HG03025 (cell line): ENCODE measurements around the gene CDHR3.
"Not testable (repeated sequence)": the region's sequence is repeated elsewhere in the genome, so short reads cannot be mapped to it uniquely, and the experiment has no call there.

Experiments used
- ATAC-seq: cut with Tn5 transposase; IDR thresholded peaks from one replicate; pipeline ENCODE4 v1.9.1; 2021; ENCODE audit warnings: mild to moderate bottlenecking, moderate library complexity; ENCODE audit not compliant: unreplicated experiment, low FRiP score

The CDHR3 gene

DNA sequence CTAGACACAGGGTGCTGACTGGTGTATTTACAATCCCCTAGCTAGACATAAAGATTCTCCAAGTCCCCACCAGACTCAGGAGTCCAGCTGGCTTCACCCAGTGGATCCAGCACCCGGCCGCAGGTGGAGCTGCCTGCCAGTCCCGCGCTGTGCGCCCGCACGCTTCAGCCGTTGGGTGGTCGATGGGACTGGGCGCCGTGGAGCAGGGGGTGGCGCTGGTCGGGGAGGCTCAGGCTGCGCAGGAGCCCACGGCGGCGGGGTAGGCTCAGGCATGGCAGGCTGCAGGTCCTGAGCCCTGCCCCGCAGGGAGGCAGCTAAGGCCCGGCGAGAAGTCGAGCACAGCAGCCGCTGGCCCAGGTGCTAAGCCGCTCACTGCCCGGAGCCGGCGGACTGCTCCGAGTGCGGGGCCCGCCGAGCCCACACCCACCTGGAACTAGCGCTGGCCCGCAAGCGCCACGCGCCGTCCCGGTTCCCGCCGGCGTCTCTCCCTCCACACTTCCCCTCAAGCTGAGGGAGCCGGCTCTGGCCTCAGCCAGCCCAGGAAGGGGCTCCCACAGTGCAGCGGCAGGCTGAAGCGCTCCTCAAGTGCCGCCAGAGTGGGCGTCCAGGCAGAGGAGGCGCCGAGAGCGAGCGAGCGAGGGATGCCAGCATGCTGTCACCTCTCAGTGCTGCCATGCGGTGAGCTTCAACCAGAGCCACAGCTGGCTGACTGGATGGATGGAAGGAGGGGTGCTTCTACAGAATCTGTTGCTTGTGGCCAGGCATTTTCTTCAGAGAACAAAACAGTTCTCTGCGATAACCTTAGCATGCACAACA, 7.2 kb upstream of the CDHR3 start:
- ATAC-seq: not testable (repeated sequence)

- ATAC-seq: no peak
Measured at GRCh38 chr7:105958012-105958411, 5.1 kb upstream of the CDHR3 start.

- ATAC-seq: no peak
Measured at GRCh38 chr7:105962353-105962752, 711 bp upstream of the CDHR3 start.

- no peak for ATAC-seq
Measured at GRCh38 chr7:105971845-105972244, 8.8 kb downstream of the CDHR3 start.

GRCh38 chr7:105972276-105972675, 9.2 kb downstream of the CDHR3 start:
- ATAC-seq: no peak

DNA sequence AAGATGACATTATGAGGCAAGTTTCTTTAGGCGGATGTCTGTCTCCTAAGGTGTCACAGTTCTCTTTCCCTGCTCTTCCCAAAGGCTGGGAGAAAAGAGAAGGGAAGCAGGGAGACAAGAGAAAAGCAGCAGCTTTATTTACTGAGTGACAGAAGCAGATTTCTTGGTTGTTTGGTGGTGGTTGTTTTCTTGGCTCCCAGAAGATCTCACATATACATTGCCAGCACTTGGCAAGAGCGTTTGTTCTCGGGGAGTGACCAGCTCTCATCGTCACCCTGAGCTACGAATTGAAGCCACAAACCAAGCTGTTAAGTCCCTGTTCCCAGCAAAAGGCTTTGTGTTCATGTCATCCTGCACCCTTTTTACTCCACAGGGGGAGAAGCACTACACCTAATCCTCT, 11.4 kb downstream of the CDHR3 start:
- no peak for ATAC-seq

GRCh38 chr7:105975770-105976417, 12.8 kb downstream of the CDHR3 start:
- no peak for ATAC-seq

DNA sequence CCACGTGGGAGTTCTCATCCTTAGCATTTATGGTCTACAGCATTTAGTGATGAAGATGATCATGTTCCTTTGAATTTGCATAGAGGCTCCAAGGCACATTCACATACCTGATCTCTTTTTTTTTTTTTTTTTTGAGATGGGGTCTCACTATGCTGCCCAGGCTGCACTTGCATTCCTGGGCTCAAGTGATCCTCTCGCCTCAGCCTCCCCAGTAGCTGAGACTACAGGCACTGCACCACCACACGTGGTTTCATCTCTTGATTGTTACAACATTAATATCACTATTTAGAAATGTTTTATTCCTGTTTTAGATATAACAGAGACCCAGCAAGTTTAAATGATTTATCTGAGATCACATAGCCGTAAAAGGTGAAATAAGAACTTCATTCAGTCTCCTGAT, 13.8 kb downstream of the CDHR3 start:
- ATAC-seq: no peak

DNA sequence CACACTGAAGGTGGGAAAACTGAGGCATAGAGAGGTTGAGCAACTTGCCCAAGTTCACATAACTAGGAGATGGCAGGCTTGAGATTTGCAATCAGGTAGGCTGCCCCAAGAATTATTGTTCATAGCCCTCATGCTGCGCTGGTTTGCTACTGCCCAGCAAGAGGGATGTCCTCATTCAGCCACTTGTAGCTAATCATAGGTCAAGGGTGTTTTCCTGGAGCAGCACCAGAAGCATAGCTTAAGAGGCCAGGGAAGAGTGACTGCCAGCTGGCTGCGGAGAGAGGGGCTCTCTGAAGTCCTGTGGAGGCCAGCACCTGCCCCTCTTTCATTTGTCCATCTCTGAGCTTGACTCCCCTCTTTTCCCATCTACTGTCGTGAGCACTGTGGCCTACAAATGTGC, 15.0 kb downstream of the CDHR3 start:
- ATAC-seq: no peak

DNA sequence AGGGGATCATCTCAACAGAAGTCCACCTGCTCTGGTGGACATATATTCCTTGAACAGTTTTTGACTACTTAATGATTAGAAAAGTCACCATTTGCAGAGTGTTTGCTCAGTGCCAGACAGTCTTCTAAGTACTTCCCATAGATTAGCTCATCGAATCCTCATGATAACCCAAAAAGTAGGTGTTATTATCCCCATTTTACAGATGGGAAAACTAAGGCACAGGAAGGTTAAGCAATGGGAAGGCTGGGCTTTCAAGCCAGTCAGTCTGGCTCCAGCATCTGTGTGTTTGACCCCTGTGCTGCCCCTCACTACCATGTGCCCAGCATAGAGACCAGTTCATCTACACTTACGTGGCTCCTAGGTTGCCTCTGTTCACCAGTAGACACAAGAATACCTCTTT, 15.9 kb downstream of the CDHR3 start:
- ATAC-seq: no peak

- no peak for ATAC-seq
Measured at GRCh38 chr7:105979405-105979804, 16.3 kb downstream of the CDHR3 start.

DNA sequence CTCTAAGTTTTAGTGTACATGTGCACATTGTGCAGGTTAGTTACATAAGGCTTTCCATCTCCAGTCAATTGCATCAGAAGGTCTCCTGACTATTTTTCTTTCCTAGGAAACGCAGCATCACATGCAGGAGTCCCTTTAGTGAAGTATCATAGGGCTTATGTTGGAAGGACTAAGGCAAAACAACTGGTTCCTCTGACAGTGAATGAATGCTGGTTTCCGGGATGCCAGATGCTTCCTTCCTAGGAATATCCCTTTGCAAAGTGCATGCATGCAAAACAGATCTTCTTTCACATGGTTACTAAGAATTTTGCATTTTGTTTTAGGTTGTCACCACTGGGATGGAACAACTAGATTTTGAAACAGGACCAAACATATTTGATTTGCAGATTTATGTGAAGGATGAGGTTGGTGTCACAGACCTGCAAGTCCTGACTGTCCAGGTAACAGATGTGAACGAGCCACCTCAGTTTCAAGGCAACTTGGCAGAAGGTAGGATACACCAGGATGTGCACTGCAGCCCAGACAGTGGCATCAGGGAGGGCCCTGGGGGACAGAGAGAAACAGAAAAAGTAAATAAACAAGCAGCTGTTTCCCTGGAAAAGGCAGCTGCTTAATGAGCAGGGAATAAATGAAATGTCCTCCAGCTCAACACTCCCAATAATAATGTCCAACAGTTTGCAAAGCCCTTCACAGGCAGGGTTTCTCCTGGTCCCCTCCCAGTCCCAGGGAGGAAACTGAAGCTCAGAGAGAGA, 17.8 kb downstream of the CDHR3 start:
- ATAC-seq: no peak

- ATAC-seq: no peak
Measured at GRCh38 chr7:105982388-105982787, 19.3 kb downstream of the CDHR3 start.

GRCh38 chr7:105984808-105985207, 21.7 kb downstream of the CDHR3 start:
- ATAC-seq: not testable (repeated sequence)

DNA sequence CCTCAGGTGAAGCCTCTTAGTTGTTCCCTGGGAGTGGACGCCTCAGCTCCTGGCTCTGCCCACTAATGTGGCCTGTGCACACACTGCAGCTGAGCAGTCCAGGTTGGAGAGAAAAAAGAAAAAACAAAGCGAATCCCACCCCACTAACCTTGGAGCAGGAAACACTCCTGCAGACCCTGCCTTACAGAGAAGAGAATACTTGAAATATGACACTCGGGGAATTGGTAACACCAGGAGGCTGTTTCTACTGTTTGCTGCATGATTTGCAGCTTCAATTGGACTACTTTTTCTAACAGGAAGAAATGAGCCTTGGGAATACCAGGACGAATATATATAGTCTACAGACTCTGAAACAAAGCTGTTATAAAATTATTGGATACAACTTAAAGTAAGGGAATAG, 22.2 kb downstream of the CDHR3 start:
- no peak for ATAC-seq

GRCh38 chr7:105985672-105986215, 22.7 kb downstream of the CDHR3 start:
- no peak for ATAC-seq

- no peak for ATAC-seq
Measured at GRCh38 chr7:105987046-105987445, 24.0 kb downstream of the CDHR3 start.

GRCh38 chr7:105988276-105988675, 25.2 kb downstream of the CDHR3 start:
- no peak for ATAC-seq

- no peak for ATAC-seq
Measured at GRCh38 chr7:105989191-105989590, 26.1 kb downstream of the CDHR3 start.

DNA sequence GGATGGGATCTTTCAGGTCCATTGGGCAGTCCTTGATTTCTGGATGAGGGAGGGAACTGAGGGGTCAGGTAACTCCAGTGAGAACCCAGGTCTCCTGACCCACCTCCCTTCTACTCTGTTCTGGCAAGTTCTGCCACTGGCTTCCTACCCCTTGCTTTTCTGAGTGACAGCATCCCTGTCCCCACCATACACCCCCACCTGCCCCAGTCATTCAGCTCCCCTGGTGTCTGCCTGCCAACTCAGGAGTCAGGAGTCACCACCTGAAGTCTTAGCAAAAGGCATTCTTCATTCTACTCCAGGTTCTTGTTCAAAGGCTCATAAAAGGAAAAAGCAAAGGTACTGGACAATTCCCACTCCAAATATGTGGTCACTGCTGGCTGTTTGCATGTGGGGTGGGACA, 26.6 kb downstream of the CDHR3 start:
- ATAC-seq: no peak

DNA sequence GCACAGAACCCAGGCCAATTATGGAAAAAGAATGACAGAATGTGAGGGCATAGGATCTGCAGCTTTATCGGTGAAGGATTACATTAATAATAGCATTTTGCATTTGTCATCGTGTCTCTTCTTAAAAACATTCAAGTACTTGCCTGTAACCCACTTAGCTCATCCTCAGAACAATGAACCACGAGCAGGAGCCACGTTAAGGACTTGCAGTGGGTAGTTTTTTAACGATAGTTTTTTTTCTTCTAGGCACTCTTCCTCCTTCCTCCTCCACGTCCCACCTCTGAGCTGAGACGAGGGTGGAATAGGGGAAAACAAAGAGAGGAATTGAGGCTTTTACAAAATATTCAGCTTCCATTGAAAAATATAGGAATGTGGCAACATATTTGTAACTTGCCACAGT, 27.1 kb downstream of the CDHR3 start:
- ATAC-seq: no peak
